ENCODE results near the gene MTA2. TPM values are rescaled to one million over a fixed set of nuclear protein-coding genes. Genes with fewer than 3 reads are reported as not detected.
A peak's percentile ranks its signal among the peaks of the same experiment; 100 is the strongest.

Gene MTA2
- total RNA-seq, 1 experiment from 2014 or later, result 120 TPM

GRCh38 chr11:62578541-62578940 is 23.1 kb downstream of the MTA2 start:
- intact Hi-C loops (cut with micrococcal nuclease; ENCODE audit: unreplicated experiment), result no loop called here
- Histone ChIP-seq H2AFZ (no peak overlapping the region), H3K4me3 (no peak overlapping the region), H3F3A (ENCODE audit: insufficient read depth, low read depth) (peaks cover 47% of the 10 kb centered on the region), H3K27ac (0 out of 2 replicates have a peak overlapping the region, but pooled peaks have one; percentile 19), H3K36me3 (ENCODE audit: low read depth) (peaks cover 6% of the 10 kb centered on the region; the same call in 1 of the 2 replicates), H3K27me3 (ENCODE audit: insufficient read depth, low read depth) (no peaks in the 10 kb centered on the region), H3K9me3 (ENCODE audit: insufficient read depth, low read depth) (no peaks in the 10 kb centered on the region), H3K4me1 (replicated peaks; ENCODE audit: insufficient read depth) (peaks cover 23% of the 10 kb centered on the region), H3K79me2 (ENCODE audit: low read depth) (peaks cover 18% of the 10 kb centered on the region), H3K4me2 (no peak overlapping the region), H3K9me2 (ENCODE audit: insufficient read depth) (no peaks in the 10 kb centered on the region), H4K20me1 (ENCODE audit: insufficient read depth) (no peaks in the 10 kb centered on the region; the same call in 1 of the 2 replicates)
- CTCF ChIA-PET, result no interaction called here
- no TSS peak for BruUV-seq (replicated peaks)
- no peak for DNase-seq
- TF ChIP-seq CTCF (conservative IDR thresholded peaks at IDR 0.05) (no peak), EZH2 (IDR thresholded peaks at IDR 0.05; ENCODE audit: low read depth) (no peak)
- POLR2A ChIA-PET (ENCODE audit: unreplicated experiment), result no interaction called here

- no peak overlapping the region for H3K4me2 ChIP-seq
These were observed 24.5 kb downstream of the MTA2 start for GRCh38 chr11:62577046-62577714.

GRCh38 chr11:62575837-62576236 is 25.8 kb downstream of the MTA2 start:
- POLR2A ChIA-PET (ENCODE audit: unreplicated experiment), result no interaction called here
- peak overlapping the region; percentile 100 for H3K4me2 ChIP-seq
- peaks cover 68% of the 10 kb centered on the region for H3F3A ChIP-seq (ENCODE audit: insufficient read depth, low read depth)
- CTCF ChIA-PET, result no interaction called here
- peaks cover 21% of the 10 kb centered on the region for H3K36me3 ChIP-seq (ENCODE audit: low read depth)
- peaks cover 45% of the 10 kb centered on the region for H3K79me2 ChIP-seq (ENCODE audit: low read depth)
- H3K4me3 ChIP-seq, result no peak overlapping the region
- H3K4me1 ChIP-seq (replicated peaks; ENCODE audit: insufficient read depth), result peaks cover 42% of the 10 kb centered on the region
- TF ChIP-seq EZH2 (IDR thresholded peaks at IDR 0.05; ENCODE audit: low read depth), result no peak
- TF ChIP-seq CTCF (conservative IDR thresholded peaks at IDR 0.05), result no peak
- no peaks in the 10 kb centered on the region for H3K27me3 ChIP-seq (ENCODE audit: insufficient read depth, low read depth)
- intact Hi-C loops (cut with micrococcal nuclease; ENCODE audit: unreplicated experiment), result no loop called here
- no peak overlapping the region for H2AFZ ChIP-seq
- H3K9me3 ChIP-seq (ENCODE audit: insufficient read depth, low read depth), result no peaks in the 10 kb centered on the region
- no peaks in the 10 kb centered on the region for H3K9me2 ChIP-seq (ENCODE audit: insufficient read depth)
- BruUV-seq (replicated peaks), result no TSS peak
- no peak for DNase-seq
- no peak overlapping the region for H3K27ac ChIP-seq
- peaks cover 21% of the 10 kb centered on the region for H4K20me1 ChIP-seq (ENCODE audit: insufficient read depth)

More at GRCh38 chr11:62577046-62577714, 24.5 kb downstream of the MTA2 start:
- H3K27me3 ChIP-seq (ENCODE audit: insufficient read depth, low read depth), result no peaks in the 10 kb centered on the region
- no peak overlapping the region for H3K4me3 ChIP-seq
- CTCF ChIA-PET, result no interaction called here
- H3K4me1 ChIP-seq (replicated peaks; ENCODE audit: insufficient read depth), result peaks cover 29% of the 10 kb centered on the region
- no peak overlapping the region for H2AFZ ChIP-seq
- H3K36me3 ChIP-seq (ENCODE audit: low read depth), result peaks cover 8% of the 10 kb centered on the region
- peaks cover 8% of the 10 kb centered on the region for H4K20me1 ChIP-seq (ENCODE audit: insufficient read depth)
- no peaks in the 10 kb centered on the region for H3K9me2 ChIP-seq (ENCODE audit: insufficient read depth)
- no peaks in the 10 kb centered on the region for H3K9me3 ChIP-seq (ENCODE audit: insufficient read depth, low read depth)
- no peak for DNase-seq
- H3K27ac ChIP-seq, result no peak overlapping the region
- POLR2A ChIA-PET (ENCODE audit: unreplicated experiment), result interaction anchor here (0.6 kb wide), 2 partner anchors 17 to 102 kb away, joined by 3 to 8 read pairs; no protein-coding TSS in a partner anchor
- peaks cover 32% of the 10 kb centered on the region for H3K79me2 ChIP-seq (ENCODE audit: low read depth)
- intact Hi-C loops (cut with micrococcal nuclease; ENCODE audit: unreplicated experiment), result no loop called here
- peaks cover 55% of the 10 kb centered on the region for H3F3A ChIP-seq (ENCODE audit: insufficient read depth, low read depth)
- no TSS peak for BruUV-seq (replicated peaks)
- TF ChIP-seq EZH2 (IDR thresholded peaks at IDR 0.05; ENCODE audit: low read depth), result no peak
- TF ChIP-seq CTCF (conservative IDR thresholded peaks at IDR 0.05), result no peak
